Measurements from ENCODE around the gene WHAMM. TPM values are rescaled to one million over a fixed set of nuclear protein-coding genes. Genes with fewer than 3 reads are reported as not detected.

Gene WHAMM
- total RNA-seq, 6 experiments from 2014 or later = 3.7 to 6.5 (median 4.7) TPM

DNA sequence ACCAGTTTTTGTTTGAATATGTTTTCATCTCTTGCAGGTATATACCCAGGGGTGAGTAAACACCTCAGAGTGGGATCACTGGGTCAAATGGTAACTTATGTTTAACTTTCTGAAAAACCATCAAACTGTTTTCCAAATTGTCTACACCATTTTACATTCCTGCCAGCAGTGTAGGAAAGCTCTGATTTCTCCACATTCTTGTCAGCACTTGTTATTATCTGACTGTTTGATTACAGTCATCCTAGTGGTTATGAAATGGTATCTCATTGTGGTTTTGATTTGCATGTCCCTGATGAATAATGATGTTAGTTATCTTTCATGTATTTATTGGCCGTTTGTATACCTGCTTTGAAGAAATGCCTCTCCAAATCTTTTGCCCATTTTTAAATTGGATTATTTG lies 17.4 kb upstream of the WHAMM start:
- ATAC-seq (no peak), DNase-seq (no peak)
- H3K4me3 ChIP-seq = no peak overlapping the region
- WGBS (ENCODE audit: insufficient coverage, low coverage, low lambda C conversion rate, missing lambda C conversion rate) = 39% methylated on average over 1 of the region's 1 CpG
- intact Hi-C loops (cut with DNase I) = no loop called here
- no peaks in the 10 kb centered on the region for H3K27me3 ChIP-seq
- TF ChIP-seq POLR2A (IDR thresholded peaks at IDR 0.05) = no peak
- TF ChIP-seq, protein P1, sequence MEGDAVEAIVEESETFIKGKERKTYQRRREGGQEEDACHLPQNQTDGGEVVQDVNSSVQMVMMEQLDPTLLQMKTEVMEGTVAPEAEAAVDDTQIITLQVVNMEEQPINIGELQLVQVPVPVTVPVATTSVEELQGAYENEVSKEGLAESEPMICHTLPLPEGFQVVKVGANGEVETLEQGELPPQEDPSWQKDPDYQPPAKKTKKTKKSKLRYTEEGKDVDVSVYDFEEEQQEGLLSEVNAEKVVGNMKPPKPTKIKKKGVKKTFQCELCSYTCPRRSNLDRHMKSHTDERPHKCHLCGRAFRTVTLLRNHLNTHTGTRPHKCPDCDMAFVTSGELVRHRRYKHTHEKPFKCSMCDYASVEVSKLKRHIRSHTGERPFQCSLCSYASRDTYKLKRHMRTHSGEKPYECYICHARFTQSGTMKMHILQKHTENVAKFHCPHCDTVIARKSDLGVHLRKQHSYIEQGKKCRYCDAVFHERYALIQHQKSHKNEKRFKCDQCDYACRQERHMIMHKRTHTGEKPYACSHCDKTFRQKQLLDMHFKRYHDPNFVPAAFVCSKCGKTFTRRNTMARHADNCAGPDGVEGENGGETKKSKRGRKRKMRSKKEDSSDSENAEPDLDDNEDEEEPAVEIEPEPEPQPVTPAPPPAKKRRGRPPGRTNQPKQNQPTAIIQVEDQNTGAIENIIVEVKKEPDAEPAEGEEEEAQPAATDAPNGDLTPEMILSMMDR (IDR thresholded peaks at IDR 0.05) = no peak
- no peak overlapping the region for H3K27ac ChIP-seq
- H3K9me3 ChIP-seq = no peaks in the 10 kb centered on the region
- H3K36me3 ChIP-seq = no peaks in the 10 kb centered on the region
- no peaks in the 10 kb centered on the region for H3K4me1 ChIP-seq

DNA sequence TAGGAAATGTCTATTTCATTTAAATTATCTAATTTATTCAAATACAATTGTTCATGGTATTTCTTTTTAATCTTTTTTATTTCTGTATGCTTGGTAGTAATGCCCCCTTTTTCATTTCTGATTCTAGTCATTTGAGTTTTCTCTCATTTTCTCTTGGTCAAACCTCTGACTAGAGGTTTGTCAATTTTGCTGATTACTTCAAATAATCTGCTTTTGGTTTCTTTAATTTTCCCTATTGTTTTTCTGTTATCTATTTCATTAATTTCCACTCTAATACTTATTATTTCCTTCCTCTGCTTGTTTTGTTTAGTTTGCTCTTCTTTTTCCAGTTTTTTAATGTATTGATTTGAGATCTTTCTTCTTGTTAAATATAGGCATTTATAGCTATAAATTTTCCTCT lies 15.7 kb upstream of the WHAMM start:
- intact Hi-C loops (cut with DNase I) = no loop called here
- Histone ChIP-seq H3K36me3 (no peaks in the 10 kb centered on the region), H3K27ac (no peak overlapping the region), H3K9me3 (no peaks in the 10 kb centered on the region), H3K4me3 (no peak overlapping the region), H3K4me1 (no peaks in the 10 kb centered on the region), H3K27me3 (no peaks in the 10 kb centered on the region)
- ATAC-seq (no peak), DNase-seq (no peak)
- TF ChIP-seq, protein P1 (IDR thresholded peaks at IDR 0.05) = no peak
- no peak for TF ChIP-seq POLR2A (IDR thresholded peaks at IDR 0.05)

DNA sequence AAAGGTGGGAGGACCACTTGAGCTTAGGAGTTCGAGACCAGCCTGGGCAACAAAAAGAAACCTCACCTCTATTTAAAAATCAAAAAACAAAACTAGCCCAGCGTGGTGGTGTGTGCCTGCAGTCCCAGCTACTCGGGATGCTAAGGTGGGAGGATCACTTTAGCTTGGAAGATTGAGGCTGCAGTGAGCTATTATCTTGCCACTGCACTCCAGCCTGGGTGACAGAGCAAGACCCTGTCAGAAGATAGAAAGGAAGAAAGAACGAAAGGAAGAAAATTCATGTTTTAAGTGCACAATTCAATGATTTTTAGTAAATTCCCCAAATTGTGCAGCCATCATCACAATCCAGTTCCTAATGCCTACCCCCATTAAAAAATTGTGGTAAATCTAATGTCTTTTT lies 11.3 kb upstream of the WHAMM start:
- Histone ChIP-seq H3K4me3 (no peak overlapping the region), H3K9me3 (no peaks in the 10 kb centered on the region), H3K27me3 (no peaks in the 10 kb centered on the region), H3K27ac (no peak overlapping the region), H3K4me1 (no peaks in the 10 kb centered on the region), H3K36me3 (no peaks in the 10 kb centered on the region)
- DNase-seq (no peak), ATAC-seq (no peak)
- 48% methylated on average over 4 of the region's 4 CpGs for WGBS (ENCODE audit: insufficient coverage, low coverage, low lambda C conversion rate, missing lambda C conversion rate)
- TF ChIP-seq, protein P1 (IDR thresholded peaks at IDR 0.05) = no peak
- TF ChIP-seq POLR2A (IDR thresholded peaks at IDR 0.05) = no peak
- intact Hi-C loops (cut with DNase I) = no loop called here

DNA sequence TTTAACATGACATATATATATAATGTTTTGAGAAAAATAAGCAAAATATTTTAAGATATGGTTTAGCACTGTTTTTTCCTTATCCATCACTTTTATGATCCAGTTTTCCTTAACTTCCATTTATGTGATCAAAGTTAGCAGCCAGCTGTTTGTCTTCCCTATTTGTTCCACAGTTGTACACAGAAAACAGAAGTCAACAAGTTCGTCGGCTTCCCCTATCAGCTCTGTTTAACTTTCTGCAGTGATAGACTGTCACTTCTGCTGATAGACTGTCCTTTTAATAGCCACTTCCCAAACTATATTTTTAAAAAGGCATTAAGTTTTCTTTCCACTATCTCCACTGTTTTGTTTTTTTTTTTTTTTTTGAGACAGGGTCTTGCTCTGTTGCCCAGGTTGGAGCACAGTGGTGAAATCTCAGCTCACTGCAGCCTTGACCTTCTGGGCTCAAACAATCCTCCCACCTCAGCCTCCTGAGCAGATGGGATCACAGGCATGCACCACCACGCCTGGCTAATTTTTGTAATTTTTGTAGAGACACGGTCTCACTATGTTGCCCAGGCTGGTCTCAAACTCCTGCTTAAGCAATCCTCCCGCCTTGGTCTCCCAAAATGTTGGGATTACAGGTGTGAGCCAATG lies 10.8 kb upstream of the WHAMM start:
- no peak overlapping the region for H3K27ac ChIP-seq
- no peak for ATAC-seq
- no peak for DNase-seq
- H3K27me3 ChIP-seq = no peaks in the 10 kb centered on the region
- TF ChIP-seq POLR2A (IDR thresholded peaks at IDR 0.05) = no peak
- TF ChIP-seq, protein P1 (IDR thresholded peaks at IDR 0.05) = no peak
- H3K4me3 ChIP-seq = no peak overlapping the region
- H3K9me3 ChIP-seq = no peaks in the 10 kb centered on the region
- no peaks in the 10 kb centered on the region for H3K36me3 ChIP-seq
- WGBS (ENCODE audit: insufficient coverage, low coverage, low lambda C conversion rate, missing lambda C conversion rate) = 44% methylated on average over 5 of the region's 5 CpGs
- intact Hi-C loops (cut with DNase I) = no loop called here
- H3K4me1 ChIP-seq = no peaks in the 10 kb centered on the region
